Measurements from ENCODE around the gene CFAP77.

CFAP77 gene

GRCh38 chr9:132411091-132411508, 1.1 kb downstream of the CFAP77 start:
- TF ChIP-seq POLR2AphosphoS5 (IDR thresholded peaks at IDR 0.05; ENCODE audit: low read depth, low read length) (no peak), TAF1 (IDR thresholded peaks at IDR 0.05; ENCODE audit: borderline replicate concordance, low read depth, low read length) (no peak), POLR2A (IDR thresholded peaks at IDR 0.05; ENCODE audit: low read depth, low read length) (no peak)
- FAIRE-seq (peak; percentile 87), DNase-seq (ENCODE audit: insufficient read length) (peak; percentile 59)

GRCh38 chr9:132412089-132412488, 2.1 kb downstream of the CFAP77 start:
- FAIRE-seq, result no peak
- TF ChIP-seq POLR2AphosphoS5 (IDR thresholded peaks at IDR 0.05; ENCODE audit: low read depth, low read length) (no peak), POLR2A (IDR thresholded peaks at IDR 0.05; ENCODE audit: low read depth, low read length) (no peak), TAF1 (IDR thresholded peaks at IDR 0.05; ENCODE audit: borderline replicate concordance, low read depth, low read length) (no peak)
- no peak for DNase-seq (ENCODE audit: insufficient read length)

- no peak for DNase-seq (ENCODE audit: insufficient read length)
These were observed 3.9 kb downstream of the CFAP77 start for GRCh38 chr9:132413926-132414325.

GRCh38 chr9:132414731-132415130, 4.7 kb downstream of the CFAP77 start:
- DNase-seq (ENCODE audit: insufficient read length) (no peak), FAIRE-seq (no peak)
- no peak for TF ChIP-seq TAF1 (IDR thresholded peaks at IDR 0.05; ENCODE audit: borderline replicate concordance, low read depth, low read length)
- no peak for TF ChIP-seq POLR2AphosphoS5 (IDR thresholded peaks at IDR 0.05; ENCODE audit: low read depth, low read length)
- TF ChIP-seq POLR2A (IDR thresholded peaks at IDR 0.05; ENCODE audit: low read depth, low read length), result no peak

More at GRCh38 chr9:132413926-132414325, 3.9 kb downstream of the CFAP77 start:
- no peak for FAIRE-seq
- TF ChIP-seq POLR2A (IDR thresholded peaks at IDR 0.05; ENCODE audit: low read depth, low read length), result no peak
- TF ChIP-seq POLR2AphosphoS5 (IDR thresholded peaks at IDR 0.05; ENCODE audit: low read depth, low read length), result no peak
- no peak for TF ChIP-seq TAF1 (IDR thresholded peaks at IDR 0.05; ENCODE audit: borderline replicate concordance, low read depth, low read length)

- FAIRE-seq (no peak), DNase-seq (ENCODE audit: insufficient read length) (no peak)
- TF ChIP-seq POLR2A (IDR thresholded peaks at IDR 0.05; ENCODE audit: low read depth, low read length), result no peak
- no peak for TF ChIP-seq POLR2AphosphoS5 (IDR thresholded peaks at IDR 0.05; ENCODE audit: low read depth, low read length)
- no peak for TF ChIP-seq TAF1 (IDR thresholded peaks at IDR 0.05; ENCODE audit: borderline replicate concordance, low read depth, low read length)
These were observed 5.2 kb downstream of the CFAP77 start for GRCh38 chr9:132415181-132415580.

GRCh38 chr9:132418726-132419363, 8.8 kb downstream of the CFAP77 start:
- DNase-seq (ENCODE audit: insufficient read length) (no peak), FAIRE-seq (no peak)
- TF ChIP-seq TAF1 (IDR thresholded peaks at IDR 0.05; ENCODE audit: borderline replicate concordance, low read depth, low read length), result no peak
- no peak for TF ChIP-seq POLR2A (IDR thresholded peaks at IDR 0.05; ENCODE audit: low read depth, low read length)
- no peak for TF ChIP-seq POLR2AphosphoS5 (IDR thresholded peaks at IDR 0.05; ENCODE audit: low read depth, low read length)

GRCh38 chr9:132422574-132422973, 12.6 kb downstream of the CFAP77 start:
- TF ChIP-seq TAF1 (IDR thresholded peaks at IDR 0.05; ENCODE audit: borderline replicate concordance, low read depth, low read length) (no peak), POLR2AphosphoS5 (IDR thresholded peaks at IDR 0.05; ENCODE audit: low read depth, low read length) (no peak), POLR2A (IDR thresholded peaks at IDR 0.05; ENCODE audit: low read depth, low read length) (no peak)
- DNase-seq (ENCODE audit: insufficient read length), result no peak
- FAIRE-seq, result no peak

- TF ChIP-seq TAF1 (IDR thresholded peaks at IDR 0.05; ENCODE audit: borderline replicate concordance, low read depth, low read length) (no peak), POLR2A (IDR thresholded peaks at IDR 0.05; ENCODE audit: low read depth, low read length) (no peak), POLR2AphosphoS5 (IDR thresholded peaks at IDR 0.05; ENCODE audit: low read depth, low read length) (no peak)
- FAIRE-seq, result no peak
- DNase-seq (ENCODE audit: insufficient read length), result no peak
These were observed 13.5 kb downstream of the CFAP77 start for GRCh38 chr9:132423503-132423902.

- no peak for DNase-seq (ENCODE audit: insufficient read length)
- no peak for FAIRE-seq
- no peak for TF ChIP-seq POLR2A (IDR thresholded peaks at IDR 0.05; ENCODE audit: low read depth, low read length)
- TF ChIP-seq POLR2AphosphoS5 (IDR thresholded peaks at IDR 0.05; ENCODE audit: low read depth, low read length), result no peak
- TF ChIP-seq TAF1 (IDR thresholded peaks at IDR 0.05; ENCODE audit: borderline replicate concordance, low read depth, low read length), result no peak
These were observed 15.1 kb downstream of the CFAP77 start for GRCh38 chr9:132424857-132425674.

GRCh38 chr9:132425675-132426062, 15.7 kb downstream of the CFAP77 start:
- no peak for DNase-seq (ENCODE audit: insufficient read length)
- FAIRE-seq, result no peak
- TF ChIP-seq TAF1 (IDR thresholded peaks at IDR 0.05; ENCODE audit: borderline replicate concordance, low read depth, low read length), result no peak
- no peak for TF ChIP-seq POLR2A (IDR thresholded peaks at IDR 0.05; ENCODE audit: low read depth, low read length)
- no peak for TF ChIP-seq POLR2AphosphoS5 (IDR thresholded peaks at IDR 0.05; ENCODE audit: low read depth, low read length)

- DNase-seq (ENCODE audit: insufficient read length) (no peak), FAIRE-seq (no peak)
- TF ChIP-seq TAF1 (IDR thresholded peaks at IDR 0.05; ENCODE audit: borderline replicate concordance, low read depth, low read length) (no peak), POLR2A (IDR thresholded peaks at IDR 0.05; ENCODE audit: low read depth, low read length) (no peak), POLR2AphosphoS5 (IDR thresholded peaks at IDR 0.05; ENCODE audit: low read depth, low read length) (no peak)
These were observed 16.8 kb downstream of the CFAP77 start for GRCh38 chr9:132426639-132427414.

All from GM12892 (cell line).